Measurements from ENCODE around the gene ARHGEF2.

The ARHGEF2 gene

DNA sequence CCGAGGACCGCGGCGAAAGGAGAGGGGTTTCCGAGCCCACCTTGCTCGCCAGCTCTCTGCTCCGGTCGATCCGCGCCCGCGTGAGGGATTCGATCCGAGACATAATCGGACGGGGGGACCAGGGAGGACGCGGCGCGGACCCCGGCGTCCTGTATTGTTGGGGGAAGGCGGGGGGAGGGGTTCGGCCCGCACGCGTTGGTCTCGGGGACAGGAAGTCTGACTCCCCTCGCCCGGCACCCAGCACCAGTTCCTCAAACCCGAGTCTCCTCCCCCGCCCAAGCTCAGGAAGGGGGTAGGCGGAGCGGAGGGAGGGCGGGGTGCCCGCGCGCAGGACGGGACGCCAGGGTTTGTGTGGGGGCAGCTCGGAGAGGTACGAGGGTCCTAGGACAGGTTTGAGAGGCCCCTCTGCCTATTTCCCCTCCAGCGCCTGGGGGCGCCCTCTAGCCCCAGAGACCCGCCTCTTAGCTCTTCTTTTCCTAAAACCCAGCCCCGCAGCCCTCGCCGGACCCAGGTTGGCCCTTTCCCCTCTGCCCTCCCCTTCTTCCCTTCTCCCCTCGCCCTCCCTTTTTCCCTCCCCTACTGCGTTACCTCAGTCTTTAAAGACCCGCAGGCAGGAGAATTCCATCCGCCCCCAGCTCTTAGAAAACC, at the start of gene ARHGEF2:
ARHGEF2 (minus strand) TSS at position 223 of the 648 bp plus-strand sequence; CDS start at position 103, 120 bp downstream.
- peak; percentile 62 to 73 (median 63) for DNase-seq (ENCODE audit: low read depth in 3 of 3, low spot score in 1 of 3)

DNA sequence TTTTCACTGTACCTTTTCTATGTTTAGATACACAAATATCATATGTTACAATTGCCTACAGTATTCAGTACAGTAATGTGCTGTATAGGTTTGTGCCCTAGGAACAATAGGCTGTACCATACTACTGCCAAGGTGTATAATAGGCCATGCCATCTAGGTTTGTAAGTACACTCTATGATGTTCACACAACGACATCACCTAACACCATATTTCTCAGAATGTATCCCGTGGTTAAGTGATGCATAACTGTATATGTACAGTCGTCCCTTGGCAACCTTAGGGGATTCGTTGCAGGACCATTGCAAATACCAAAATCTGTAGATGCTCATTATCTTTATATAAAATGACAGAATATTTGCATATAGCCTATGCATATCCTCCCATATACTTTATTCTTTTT, 48.2 kb upstream of the ARHGEF2 start:
- no peak for DNase-seq (ENCODE audit: low read depth in 3 of 3, low spot score in 1 of 3)

DNA sequence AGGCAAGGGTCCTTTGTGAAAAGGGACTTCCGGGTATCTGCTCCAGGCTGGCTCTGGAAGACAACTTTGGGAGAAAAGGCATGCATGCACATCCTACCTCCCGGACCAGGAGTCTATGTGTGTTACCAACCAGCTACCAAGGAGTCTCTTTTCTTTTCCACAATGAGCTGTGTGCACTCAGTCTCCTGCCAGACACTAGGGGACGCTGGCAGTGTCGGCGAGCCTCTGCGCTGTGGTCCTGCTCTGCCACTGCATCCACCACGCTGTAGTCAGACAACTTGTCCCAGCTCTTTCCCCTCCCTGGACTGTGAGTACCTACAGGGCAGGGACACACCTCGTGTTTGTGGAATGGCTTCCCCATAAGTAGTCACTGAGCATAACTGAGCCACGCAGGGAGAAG, 47.5 kb upstream of the ARHGEF2 start:
- DNase-seq (ENCODE audit: low read depth in 3 of 3, low spot score in 1 of 3), result peak in 1 of 3 donors; percentile 2

DNA sequence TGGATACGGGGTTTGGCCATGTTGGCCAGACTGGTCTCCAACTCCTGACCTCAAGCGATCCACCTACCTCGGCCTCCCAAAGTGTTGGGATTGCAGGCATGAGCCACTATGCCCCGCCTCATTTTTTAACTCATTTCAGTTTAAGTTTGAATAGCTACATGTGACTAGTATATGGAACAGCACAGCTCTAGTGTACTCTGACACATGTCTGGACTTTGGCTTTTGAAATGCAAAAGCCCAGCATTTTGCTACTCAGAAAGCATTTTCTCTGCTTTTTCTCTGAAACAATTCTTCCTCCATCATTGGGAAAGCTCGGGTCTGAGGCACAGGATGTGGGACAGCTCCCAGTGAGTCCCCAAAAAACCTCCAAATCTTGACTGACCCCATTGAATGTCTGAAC, 46.5 kb upstream of the ARHGEF2 start:
- DNase-seq (ENCODE audit: low read depth in 3 of 3, low spot score in 1 of 3), result no peak

DNA sequence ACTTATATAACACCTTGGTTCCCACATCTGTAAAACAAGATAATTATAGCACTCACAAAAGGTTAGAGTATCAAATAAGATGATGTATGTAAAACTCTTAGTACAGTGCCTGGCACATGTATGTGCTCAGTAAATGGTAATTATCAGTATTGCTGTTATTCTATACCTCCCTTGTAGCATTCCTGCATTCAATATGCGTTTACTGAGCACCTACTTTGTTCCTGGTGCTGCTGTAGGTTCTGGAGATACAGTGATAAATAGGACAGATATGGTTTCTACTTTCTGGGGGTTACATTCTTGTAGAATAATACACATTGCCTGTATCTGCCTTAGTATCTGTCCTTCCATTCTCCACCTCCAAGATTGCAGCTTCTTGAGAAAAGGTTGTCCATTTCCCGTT, 43.6 kb upstream of the ARHGEF2 start:
- no peak for DNase-seq (ENCODE audit: low read depth in 3 of 3, low spot score in 1 of 3)

DNA sequence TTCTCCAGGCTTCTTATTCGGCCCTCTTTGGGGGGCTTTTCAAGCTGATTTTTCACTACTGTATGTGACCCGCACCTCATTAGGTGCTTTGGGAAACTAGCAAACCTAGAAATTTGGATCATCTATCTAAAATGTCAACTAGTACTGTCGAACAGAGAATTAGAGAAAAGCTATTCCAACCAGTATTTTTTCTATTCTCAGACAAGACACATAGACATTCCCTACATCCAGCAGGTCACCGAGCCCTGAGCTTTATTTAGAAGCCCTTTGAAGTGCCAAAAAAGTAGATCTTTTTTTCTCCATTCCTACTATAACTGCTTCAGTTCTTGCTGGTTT, 42.7 kb upstream of the ARHGEF2 start:
- DNase-seq (ENCODE audit: low read depth in 3 of 3, low spot score in 1 of 3), result no peak

DNA sequence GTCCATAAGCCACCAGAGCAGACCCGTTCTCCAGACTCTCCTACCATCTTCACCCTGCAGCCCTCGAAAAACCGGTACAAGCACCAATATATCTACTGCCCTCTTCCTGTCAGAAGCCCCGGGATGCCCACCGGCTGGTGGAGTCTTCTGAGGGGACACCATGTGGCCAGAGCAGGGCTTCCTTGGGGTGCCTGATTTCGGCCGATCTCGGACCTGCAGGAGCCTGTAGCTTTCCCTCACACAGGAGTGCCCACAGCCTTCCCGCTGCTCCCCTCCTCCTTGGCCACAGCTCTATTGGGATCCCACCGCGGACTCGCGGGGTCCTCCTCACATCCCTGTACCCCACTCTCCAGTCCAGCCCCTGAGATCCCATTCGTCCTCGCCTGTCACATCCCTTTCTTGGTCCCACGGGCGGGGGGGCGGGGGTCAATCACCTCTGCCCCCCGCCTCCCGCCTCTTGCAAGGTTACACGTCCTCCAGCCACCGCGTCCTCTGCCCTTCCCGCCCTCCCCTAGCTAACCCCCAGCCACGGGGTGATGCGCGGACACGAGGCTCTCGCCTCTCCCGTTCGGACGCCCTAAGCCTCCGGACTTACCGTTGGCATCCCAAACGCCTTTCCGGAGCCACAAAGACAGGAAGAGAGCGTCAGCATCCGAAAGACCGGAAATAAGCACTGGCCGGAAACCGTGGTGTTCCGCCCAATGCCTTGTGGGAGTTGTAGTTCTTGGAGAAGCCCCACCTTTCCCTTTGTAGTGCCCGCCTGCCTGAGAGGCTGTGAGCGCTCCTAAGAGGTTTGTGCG, 42.1 kb upstream of the ARHGEF2 start, which contains the start of gene SSR2:
SSR2 (minus strand) TSS at position 659 of the 800 bp plus-strand sequence. CDS start 784 bp downstream, outside the sequence.
- peak; percentile 54 to 63 (median 61) for DNase-seq (ENCODE audit: low read depth in 3 of 3, low spot score in 1 of 3)

DNA sequence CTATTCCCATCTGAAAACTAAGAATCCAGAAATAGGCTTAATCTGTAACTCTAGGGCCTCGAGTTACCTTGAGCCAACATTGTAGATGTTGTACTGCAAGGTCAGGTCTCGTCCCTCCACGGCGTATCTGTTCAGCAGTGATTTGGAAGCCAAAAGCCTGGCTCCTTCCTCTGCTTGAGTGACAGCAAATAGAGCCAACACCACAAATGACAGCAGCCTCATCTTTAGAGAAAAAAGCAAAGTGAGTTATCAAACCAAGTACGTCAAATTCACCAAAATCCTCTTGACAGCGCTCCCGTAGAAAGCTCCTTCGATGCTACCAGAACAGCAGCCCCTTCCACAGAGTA, 41.6 kb upstream of the ARHGEF2 start:
- DNase-seq (ENCODE audit: low read depth in 3 of 3, low spot score in 1 of 3), result no peak

DNA sequence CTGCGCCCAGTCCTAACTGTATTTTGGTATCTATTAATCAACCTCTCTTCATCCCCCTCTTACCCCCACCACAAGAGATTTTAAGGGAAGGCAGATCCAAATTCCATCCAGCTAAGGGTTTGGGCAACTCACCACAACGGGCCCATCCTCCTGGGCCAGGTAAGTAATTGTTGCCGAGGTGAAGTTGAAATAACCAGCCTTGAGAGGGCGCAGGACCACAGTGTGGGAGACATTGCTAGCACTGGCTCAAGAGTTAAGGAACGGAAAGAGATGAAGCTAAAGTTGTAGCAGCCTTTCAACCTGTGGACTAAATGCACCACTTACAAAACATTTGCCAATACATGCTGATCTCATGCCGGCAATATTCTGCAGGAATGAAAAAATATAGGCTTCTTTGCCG, 36.5 kb upstream of the ARHGEF2 start:
- DNase-seq (ENCODE audit: low read depth in 3 of 3, low spot score in 1 of 3), result no peak

DNA sequence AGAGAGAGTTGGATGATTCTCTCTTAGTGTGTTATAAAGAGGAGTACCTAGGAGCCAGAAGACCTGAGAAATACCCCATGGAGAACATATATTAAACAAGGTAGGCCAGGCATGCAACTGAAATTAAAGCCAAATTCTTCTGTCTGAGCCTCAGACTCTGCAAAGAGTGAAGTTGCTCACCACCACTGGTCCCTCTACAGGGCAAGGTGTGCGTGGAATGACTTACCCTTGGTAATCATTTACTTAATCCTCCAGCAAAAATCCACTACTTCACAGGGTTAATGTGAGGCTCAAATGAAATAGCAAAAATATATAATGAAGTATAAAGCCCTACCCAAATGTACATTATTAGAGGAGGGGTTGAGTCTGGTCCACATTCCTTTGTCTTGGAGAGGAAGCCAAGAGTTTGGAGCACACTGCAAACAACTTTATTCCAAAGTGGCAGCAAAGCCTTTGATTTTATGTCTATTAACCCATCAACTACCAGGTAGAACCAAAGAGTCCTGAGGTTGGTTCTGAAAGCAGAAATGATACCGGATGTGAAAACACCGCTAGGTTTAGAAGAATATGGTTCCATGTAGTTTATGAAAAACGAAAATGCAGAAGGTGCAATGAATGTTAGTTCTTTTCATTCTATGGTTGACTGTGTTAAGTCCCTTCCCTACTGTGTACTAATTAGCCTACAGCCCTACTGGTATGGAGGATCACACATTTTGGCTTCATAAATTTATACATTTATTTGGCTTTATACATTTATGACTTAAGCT, 33.9 kb upstream of the ARHGEF2 start:
- DNase-seq (ENCODE audit: low read depth in 3 of 3, low spot score in 1 of 3), result no peak

DNA sequence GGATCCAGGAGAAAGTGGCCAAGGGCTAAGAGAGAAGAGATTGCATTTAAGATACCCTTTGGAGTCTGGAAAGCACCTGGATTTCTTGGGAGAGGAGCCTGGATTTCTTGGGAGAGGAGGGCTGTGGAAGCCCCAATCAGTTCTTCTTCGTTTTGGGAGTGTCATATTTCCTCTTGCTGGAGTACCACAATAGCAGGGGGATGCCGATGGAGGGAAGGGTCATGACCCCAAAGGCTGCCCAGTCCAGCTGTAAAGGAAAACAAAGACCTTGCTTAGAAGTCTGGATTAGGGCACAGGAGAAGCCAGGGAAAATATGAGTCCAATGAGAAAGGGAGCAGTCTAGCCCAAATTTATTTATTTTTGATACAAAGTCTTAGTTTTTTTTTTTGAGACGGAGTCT, 31.1 kb upstream of the ARHGEF2 start:
- DNase-seq (ENCODE audit: low read depth in 3 of 3, low spot score in 1 of 3), result no peak

DNA sequence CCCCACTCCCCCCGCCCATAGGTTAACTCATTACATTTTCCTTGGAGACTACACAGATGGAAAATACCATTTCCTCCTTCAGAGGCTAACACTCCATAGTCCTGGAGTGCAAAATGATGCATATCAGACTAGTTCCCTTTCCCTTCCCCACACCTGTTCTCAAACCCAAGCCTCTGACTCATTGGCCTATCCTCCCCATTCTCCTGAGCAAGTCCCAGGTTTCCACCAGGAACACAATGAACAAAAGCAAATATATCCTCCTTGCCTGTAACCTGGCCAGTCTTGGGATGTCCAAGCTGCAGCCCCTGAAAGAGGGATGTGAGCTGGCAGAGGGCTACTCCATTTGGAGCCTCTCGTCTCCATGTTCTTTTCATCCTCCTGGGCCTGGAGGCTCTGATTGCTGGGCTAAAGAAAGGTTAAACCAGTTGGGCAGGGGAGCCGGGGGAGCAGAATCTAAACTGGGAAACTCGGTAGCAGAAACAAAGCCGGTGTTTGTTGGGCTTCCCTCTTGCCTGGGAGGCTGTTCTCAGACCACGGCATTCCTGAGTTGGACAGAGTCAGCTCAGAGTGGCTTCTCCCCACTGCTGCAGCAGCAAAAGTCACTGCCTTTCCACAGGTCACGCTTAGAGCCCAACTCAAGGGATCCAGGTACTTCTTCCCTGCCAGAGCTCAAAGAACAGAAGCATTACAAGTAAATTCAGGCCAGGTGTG, 28.5 kb upstream of the ARHGEF2 start:
- DNase-seq (ENCODE audit: low read depth in 3 of 3, low spot score in 1 of 3), result no peak

DNA sequence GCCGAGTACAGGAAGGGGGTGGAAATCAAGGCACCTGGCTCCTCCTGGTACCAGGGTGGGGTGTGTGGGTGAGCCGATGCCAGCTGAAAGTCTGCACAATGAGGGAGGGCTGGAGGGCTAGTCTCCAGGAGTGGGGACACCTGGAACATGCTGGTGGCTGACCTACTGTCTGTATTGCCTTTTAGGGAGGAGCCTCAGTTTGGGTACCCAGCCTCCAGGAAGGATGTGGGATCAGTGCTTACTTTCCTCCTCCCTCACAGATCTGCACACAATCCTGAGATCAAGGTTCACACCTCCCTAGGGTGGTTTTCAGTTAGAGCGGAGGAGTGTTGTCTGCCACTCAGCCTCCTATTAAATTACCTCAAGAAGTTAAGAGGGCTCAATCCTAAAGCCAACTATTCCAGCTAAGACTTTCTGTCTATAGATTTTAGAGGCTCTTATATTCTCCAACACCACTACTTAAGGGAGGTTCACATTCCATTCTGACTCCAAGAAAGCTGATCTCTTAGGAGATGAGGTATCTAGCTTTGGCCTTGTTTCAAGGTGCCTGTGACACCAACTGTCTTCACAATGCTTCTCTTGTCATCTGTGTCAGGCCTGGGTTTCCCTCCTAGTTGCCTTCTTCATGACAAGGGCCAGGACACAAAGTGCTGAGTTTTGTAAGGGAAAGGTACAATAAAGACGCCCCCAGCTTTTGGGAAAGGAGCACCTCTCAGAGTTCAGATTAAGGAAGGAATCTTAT, 26.7 kb upstream of the ARHGEF2 start:
- DNase-seq (ENCODE audit: low read depth in 3 of 3, low spot score in 1 of 3), result no peak

DNA sequence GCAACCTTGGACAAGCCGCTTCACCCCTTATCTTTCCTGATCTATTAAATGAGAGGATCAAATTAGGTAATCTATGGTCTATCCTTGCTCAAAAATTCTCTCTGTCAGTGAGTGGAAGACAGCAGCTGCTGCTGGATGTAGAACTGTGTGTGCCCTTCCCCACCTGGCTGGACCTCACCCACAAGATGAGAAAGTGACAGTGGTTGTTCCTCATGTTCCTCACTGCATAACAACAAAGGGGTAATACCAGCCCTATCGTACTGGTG, 25.5 kb upstream of the ARHGEF2 start:
- DNase-seq (ENCODE audit: low read depth in 3 of 3, low spot score in 1 of 3), result no peak

DNA sequence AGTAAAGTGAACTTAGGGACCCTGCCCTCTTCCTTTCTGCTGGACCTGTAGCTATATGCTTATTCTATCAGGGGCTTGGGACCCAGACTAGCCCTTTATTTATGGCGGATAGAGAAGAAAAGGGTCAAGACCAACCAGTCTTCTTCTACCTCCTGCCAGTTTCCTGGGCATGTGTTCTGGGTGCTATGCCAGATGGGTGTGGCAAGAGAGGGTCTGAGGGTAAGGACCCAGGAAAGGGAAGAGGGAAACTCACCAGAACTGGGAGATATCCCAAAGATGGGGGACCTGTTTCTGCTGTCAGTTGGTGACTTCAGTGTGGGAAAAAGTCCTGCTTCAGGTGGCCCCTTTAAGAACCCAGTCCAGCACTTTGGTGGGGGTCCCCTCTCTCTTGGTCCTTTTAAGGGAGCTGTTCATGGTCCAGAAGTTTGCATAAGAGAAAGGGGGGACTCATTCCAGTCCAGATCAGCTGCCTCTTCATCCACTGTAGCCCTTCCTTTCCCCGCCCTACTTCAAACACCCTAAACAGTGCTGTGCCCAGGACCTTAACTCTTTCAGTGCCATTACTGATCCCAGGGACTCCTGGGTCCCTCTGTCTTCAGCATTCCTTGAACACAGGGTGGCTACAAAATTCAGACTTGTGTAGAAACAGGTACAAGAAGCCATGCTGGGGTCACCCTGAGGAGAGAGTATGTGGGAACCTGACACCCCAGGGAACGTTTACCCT, 24.0 kb upstream of the ARHGEF2 start:
- DNase-seq (ENCODE audit: low read depth in 3 of 3, low spot score in 1 of 3), result no peak

DNA sequence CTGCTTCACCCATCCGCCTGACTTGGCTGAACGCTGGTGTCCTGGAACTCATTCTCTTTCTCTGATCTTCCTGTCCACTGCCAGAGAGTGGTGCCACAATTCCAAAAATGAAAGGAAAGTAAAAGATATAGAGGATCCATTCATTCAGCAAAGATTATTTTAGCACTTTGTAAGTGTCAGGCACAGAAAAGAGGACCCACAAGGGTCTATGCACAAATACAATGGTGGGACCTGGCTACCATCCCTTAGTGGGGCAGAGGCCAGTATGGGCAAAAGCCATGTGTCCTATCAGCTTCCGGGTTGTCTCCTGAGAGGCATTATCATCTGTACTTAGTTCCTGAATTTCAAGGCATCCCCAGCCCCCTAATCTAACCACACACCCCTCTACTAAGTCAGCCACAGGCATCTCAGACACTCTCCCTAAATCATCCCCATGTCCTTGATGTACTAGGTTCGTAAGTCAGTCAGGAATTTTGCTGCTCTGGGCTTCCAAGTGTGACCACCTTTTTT, 23.4 kb upstream of the ARHGEF2 start:
- no peak for DNase-seq (ENCODE audit: low read depth in 3 of 3, low spot score in 1 of 3)

DNA sequence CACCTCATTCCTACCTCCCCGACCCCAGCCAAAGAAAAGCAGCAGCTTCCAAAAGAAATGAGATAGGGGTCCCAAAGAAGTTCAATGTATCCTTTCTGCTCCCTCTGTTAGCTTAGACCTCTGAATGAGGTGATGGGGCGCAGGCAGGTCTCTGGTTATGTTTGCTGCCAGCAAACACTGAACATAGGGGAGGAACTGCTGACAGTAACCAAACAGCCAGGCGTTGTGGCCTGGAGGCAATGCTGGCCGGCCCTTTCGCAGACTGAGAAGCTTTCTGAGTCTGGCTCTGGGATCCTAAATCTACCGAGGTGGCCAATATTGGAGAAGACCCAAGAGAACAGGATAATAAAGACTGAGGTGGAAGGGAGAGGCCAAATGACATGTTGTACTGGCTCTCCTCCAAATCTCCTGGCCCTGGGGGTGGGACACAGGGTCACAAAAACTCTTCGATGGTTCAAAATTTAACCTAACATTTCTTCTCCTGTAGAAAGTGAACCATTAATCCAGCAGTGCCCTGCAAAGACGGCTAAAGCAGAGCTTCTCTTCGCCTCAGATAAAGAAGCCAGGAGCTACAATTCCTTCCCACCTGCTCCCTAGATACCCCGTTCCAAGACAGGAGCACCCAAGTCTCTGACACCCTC, 22.8 kb upstream of the ARHGEF2 start:
- DNase-seq (ENCODE audit: low read depth in 3 of 3, low spot score in 1 of 3), result no peak

DNA sequence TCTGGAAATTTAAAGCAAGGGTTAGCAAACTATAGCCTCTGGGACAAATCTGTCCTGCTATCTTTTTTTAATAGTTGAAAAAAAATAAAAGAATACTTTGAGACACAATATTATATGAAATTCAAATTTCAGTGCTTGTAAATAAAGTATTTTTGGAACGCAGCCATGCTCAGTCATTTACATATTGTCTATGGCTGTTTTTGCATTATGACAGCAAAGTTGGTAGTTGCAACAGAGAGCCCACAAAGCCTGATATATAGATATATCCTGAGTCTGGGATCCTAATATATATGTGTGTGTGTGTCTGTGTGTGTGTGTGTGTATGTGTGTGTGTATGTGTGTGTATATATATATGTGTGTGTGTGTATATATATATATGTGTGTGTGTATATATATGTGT, 21.6 kb upstream of the ARHGEF2 start:
- DNase-seq (ENCODE audit: low read depth in 3 of 3, low spot score in 1 of 3), result no peak

DNA sequence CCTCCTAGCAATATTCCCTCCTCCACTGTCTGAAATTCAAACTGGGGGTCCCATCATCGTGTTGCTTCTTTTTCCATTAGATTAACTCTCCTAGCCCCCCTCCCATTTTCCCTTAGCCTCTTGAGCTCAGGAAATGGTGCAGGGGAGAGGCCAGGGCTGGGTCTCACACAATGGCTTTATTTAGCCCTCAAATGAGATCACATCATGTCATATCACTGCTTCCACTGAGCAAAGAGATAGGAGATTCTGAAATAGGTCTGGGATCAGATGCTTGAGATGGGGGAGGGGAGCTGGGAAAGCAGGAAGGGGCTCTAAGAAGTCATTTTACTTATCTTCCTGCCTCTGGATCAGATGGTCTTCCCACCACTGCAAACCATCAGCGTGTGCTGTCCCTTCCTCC, 17.8 kb upstream of the ARHGEF2 start:
- no peak for DNase-seq (ENCODE audit: low read depth in 3 of 3, low spot score in 1 of 3)

DNA sequence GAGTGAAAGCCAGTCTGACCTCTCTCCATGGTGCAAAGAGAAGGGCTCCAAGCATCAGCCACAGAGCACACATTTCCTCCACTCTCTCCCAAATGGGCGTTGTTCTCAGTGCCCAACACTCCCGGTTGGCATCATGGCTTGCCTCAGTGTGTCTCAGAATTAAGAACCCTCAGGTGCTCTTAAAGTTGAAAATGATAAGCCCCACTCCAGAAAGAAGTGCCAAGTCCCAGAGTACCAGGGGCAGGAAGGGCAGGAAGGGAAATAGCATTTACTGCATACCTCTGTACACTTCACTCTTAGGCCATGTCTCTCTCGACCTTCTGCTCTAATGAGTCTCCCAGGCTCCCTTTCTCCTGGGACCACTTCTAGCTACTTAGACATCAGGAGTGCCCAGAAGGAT, 15.2 kb upstream of the ARHGEF2 start:
- no peak for DNase-seq (ENCODE audit: low read depth in 3 of 3, low spot score in 1 of 3)
